ENCODE measurements around the gene MUC6. TPM values are rescaled to one million over a fixed set of nuclear protein-coding genes. Genes with fewer than 3 reads are reported as not detected.

Gene MUC6
- total RNA-seq, 1 donor from 2014 or later: not detected

DNA sequence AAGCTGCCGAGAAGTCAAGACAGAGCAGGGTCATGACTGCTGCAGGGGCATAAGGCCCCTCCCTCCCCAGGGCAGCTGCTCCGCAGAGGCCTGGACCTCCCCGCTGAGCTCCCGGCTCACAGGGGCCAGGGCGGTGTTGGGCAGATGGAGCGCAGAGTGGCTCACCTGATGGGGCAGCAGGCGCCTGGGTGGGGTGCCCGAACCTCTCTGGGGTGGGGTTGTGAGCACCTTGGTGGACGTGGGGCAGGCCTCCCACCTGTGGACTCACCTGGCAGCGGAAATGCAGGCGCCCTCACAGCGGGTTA lies 22.9 kb downstream of the MUC6 start:
- DNase-seq (no peak), ATAC-seq (ENCODE audit: low read depth) (no peak)
- ChIA-PET POLR2A (no interaction called here), CTCF (no interaction called here)
- Mint-ChIP-seq H3K27me3 (no peaks in the 10 kb centered on the region), H3K9me3 (no peaks in the 10 kb centered on the region), H3K4me3 (no peak overlapping the region), H3K27ac (no peak overlapping the region), H3K36me3 (ENCODE audit: low read depth) (peaks cover 33% of the 10 kb centered on the region), H3K4me1 (no peaks in the 10 kb centered on the region)
- intact Hi-C loops (cut with micrococcal nuclease): no loop called here
- TF ChIP-seq, protein P1, sequence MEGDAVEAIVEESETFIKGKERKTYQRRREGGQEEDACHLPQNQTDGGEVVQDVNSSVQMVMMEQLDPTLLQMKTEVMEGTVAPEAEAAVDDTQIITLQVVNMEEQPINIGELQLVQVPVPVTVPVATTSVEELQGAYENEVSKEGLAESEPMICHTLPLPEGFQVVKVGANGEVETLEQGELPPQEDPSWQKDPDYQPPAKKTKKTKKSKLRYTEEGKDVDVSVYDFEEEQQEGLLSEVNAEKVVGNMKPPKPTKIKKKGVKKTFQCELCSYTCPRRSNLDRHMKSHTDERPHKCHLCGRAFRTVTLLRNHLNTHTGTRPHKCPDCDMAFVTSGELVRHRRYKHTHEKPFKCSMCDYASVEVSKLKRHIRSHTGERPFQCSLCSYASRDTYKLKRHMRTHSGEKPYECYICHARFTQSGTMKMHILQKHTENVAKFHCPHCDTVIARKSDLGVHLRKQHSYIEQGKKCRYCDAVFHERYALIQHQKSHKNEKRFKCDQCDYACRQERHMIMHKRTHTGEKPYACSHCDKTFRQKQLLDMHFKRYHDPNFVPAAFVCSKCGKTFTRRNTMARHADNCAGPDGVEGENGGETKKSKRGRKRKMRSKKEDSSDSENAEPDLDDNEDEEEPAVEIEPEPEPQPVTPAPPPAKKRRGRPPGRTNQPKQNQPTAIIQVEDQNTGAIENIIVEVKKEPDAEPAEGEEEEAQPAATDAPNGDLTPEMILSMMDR (IDR thresholded peaks at IDR 0.05): no peak

DNA sequence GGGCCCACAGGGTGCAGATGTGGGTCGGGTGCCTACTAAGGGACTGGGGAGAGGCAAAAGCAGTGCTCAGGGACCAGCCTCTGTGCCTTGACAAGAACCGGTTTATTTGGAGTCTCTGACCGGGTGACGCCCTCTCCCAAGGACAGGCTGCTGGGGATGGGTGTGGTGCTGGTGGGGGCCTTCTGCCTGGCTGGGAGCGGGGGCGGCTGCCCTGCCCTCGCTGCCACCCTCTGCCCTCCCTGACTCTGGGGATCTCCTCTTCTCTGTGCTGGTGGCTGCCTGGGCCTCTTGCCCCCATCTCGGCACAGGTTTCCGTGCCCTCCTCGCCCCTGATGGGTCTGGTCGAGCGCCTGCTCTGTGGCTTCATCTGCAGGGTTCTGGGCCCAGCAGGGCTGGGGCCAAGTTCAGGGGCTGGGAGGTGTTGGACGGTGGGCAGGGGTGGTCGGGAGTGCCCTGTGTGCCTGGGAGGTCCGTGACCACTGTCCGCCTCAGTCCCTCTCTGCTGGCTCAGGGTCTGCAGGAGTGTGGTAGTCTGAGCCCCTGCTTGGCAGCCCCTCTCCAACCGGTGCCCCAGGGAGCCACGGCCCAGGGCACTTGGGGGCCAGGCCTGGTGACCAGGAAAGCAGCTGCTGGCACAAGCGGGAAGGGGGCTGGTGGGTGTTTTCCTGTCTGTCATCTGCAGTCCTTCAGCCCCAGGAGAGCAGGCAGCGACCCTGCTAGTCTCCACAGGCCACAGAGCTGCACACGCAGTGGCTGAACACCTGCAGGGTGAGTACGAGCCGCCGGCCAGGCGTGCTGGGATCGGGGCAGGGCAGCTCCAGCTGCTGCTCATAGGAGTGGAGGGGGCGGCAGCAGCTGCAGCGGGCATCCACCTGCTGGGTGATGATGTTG lies 23.5 kb downstream of the MUC6 start:
- Mint-ChIP-seq H3K4me1 (no peaks in the 10 kb centered on the region), H3K36me3 (ENCODE audit: low read depth) (peaks cover 35% of the 10 kb centered on the region), H3K9me3 (no peaks in the 10 kb centered on the region), H3K27ac (no peak overlapping the region), H3K4me3 (no peak overlapping the region), H3K27me3 (no peaks in the 10 kb centered on the region)
- TF ChIP-seq, protein P1 (IDR thresholded peaks at IDR 0.05): no peak
- ChIA-PET CTCF (no interaction called here), POLR2A (no interaction called here)
- intact Hi-C loops (cut with micrococcal nuclease): no loop called here
- ATAC-seq (ENCODE audit: low read depth) (no peak), DNase-seq (no peak)

DNA sequence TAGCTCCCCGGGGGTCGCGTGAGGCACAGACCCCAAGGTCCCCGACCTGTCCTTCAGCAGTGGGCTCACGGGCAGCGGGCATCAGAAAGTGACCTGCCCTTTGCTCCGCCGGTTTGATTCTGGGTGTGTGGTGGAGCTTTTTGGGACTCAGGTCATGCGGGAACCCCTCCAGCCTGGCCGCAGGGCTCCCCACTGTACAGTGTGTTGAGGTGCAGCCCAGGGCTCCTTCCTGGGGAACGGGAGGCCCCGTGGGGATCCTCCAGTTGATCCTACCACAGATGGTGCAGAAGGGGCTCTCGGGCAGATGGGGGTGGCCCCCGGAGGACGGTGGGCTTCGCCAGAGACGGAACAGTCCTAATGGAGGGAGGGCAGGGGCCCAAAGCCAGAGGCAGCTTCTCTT lies 24.2 kb downstream of the MUC6 start:
- no peak overlapping the region for H3K4me3 Mint-ChIP-seq
- no peaks in the 10 kb centered on the region for H3K27me3 Mint-ChIP-seq
- TF ChIP-seq, protein P1 (IDR thresholded peaks at IDR 0.05): no peak
- no peak overlapping the region for H3K27ac Mint-ChIP-seq
- no peaks in the 10 kb centered on the region for H3K9me3 Mint-ChIP-seq
- DNase-seq (no peak), ATAC-seq (ENCODE audit: low read depth) (no peak)
- CTCF ChIA-PET: no interaction called here
- POLR2A ChIA-PET: no interaction called here
- intact Hi-C loops (cut with micrococcal nuclease): no loop called here
- peaks cover 36% of the 10 kb centered on the region for H3K36me3 Mint-ChIP-seq (ENCODE audit: low read depth)
- H3K4me1 Mint-ChIP-seq: no peaks in the 10 kb centered on the region

DNA sequence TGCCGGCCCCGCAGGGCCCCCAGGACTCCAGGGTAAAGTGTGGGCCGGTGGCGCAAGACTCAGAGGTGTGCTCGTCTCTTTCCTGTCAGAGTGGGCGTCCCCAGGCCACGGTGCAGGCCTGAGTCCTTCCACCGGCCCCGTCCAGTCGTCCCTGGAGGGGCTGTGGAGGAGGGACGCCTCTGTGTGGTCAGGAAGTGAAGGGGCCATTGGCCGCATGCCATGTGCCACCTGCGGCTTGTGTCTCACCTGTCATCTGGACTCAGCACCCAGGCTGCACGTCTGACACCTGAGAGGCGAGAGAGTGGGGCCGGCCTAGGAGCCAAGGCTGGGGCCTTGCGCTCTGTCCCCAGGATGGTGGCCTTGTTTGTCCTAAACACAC lies 25.2 kb downstream of the MUC6 start:
- no peaks in the 10 kb centered on the region for H3K4me1 Mint-ChIP-seq
- H3K27me3 Mint-ChIP-seq: no peaks in the 10 kb centered on the region
- intact Hi-C loops (cut with micrococcal nuclease): no loop called here
- H3K4me3 Mint-ChIP-seq: no peak overlapping the region
- ChIA-PET POLR2A (no interaction called here), CTCF (no interaction called here)
- DNase-seq: no peak
- TF ChIP-seq, protein P1 (IDR thresholded peaks at IDR 0.05): no peak
- H3K36me3 Mint-ChIP-seq (ENCODE audit: low read depth): peaks cover 44% of the 10 kb centered on the region
- H3K9me3 Mint-ChIP-seq: no peaks in the 10 kb centered on the region
- H3K27ac Mint-ChIP-seq: no peak overlapping the region
- no peak for ATAC-seq (ENCODE audit: low read depth)

DNA sequence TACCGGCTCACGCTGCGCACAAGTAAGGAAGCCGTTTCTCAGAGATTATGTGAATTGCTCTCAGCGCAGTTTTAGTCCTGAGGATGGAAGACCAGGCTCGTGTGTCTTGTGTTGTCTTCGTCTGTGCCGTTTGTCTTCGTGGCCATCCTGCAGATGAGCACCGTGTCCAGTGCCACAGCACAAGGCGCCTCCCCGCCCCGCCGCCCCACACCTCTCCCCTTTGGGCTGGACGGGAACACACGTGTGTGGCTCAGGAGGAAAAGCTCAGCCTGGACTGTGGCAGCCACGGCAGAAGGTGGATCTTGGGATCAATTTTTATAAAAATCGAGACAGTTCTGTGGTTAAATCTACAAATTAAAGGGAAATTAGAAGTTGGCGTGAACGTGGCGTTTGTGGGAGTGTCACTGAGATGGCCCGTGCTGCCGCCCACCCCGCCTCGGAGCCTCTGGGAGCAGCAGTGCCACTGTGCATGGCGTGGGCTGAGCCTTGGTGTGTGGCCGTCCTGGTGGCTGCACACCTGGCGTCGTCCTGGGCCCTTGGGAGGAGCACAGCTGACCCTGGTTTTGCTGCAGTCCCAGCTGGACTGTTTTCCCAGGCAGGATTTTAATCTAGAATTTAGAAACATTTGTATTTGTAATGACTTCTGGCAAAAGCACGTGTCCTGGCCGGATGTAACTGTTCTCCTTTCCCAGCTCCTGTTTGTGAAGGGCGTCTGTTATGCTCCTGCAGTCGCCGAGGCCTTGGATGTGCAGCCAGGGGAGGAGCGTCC lies 25.8 kb downstream of the MUC6 start:
- ChIA-PET CTCF (no interaction called here), POLR2A (no interaction called here)
- Mint-ChIP-seq H3K4me1 (no peaks in the 10 kb centered on the region), H3K27ac (no peak overlapping the region), H3K36me3 (ENCODE audit: low read depth) (peaks cover 49% of the 10 kb centered on the region), H3K4me3 (no peak overlapping the region), H3K27me3 (no peaks in the 10 kb centered on the region), H3K9me3 (no peaks in the 10 kb centered on the region)
- DNase-seq (no peak), ATAC-seq (ENCODE audit: low read depth) (no peak)
- TF ChIP-seq, protein P1 (IDR thresholded peaks at IDR 0.05): no peak
- intact Hi-C loops (cut with micrococcal nuclease): no loop called here

Data from activated B cell treated with CpG ODN at 0.5 μM for 24 hours (primary cell).